Activated CD4-positive, alpha-beta T cell treated with anti-CD3 and anti-CD28 coated beads, Interleukin-2, amount 10 ng/mL, durations not matched to agents 24 days and 14 days (primary cell): ENCODE data around the gene IL9. TPM values are rescaled to one million over a fixed set of nuclear protein-coding genes. Genes with fewer than 3 reads are reported as not detected.
"Not testable (repeated sequence)": the region's sequence is repeated elsewhere in the genome, so short reads cannot be mapped to it uniquely, and the experiment has no call there.

Experiments
- DNase-seq: peaks from one replicate; pipeline ENCODE4 v3.0.0; 2022
- H3K27ac Mint-ChIP-seq: one replicate; pipeline ENCODE4 v1.8.0; 2022; ENCODE audit warnings: mild to moderate bottlenecking, mixed read lengths
- H3K27me3 Mint-ChIP-seq: one replicate; pipeline ENCODE4 v1.8.0; 2022; ENCODE audit warnings: mixed read lengths
- H3K36me3 Mint-ChIP-seq: one replicate; pipeline ENCODE4 v1.8.0; 2022; ENCODE audit warnings: low read depth, mild to moderate bottlenecking, mixed read lengths
- H3K4me1 Mint-ChIP-seq: one replicate; pipeline ENCODE4 v1.8.0; 2021; ENCODE audit warnings: mixed read lengths
- H3K4me3 Mint-ChIP-seq: one replicate; pipeline ENCODE4 v1.8.0; 2022; ENCODE audit warnings: mild to moderate bottlenecking, moderate library complexity, mixed read lengths
- H3K9me3 Mint-ChIP-seq: one replicate; pipeline ENCODE4 v1.8.0; 2021; ENCODE audit warnings: mixed read lengths
- intact Hi-C: fragments of 100-400 bp; cut with micrococcal nuclease; formaldehyde crosslinking; loops from one replicate; pipeline ENCODE4 v1.15.1; 2023
- total RNA-seq: library from RNA; stranded (reverse); gene quantifications from 2 replicates; pipeline ENCODE4 v1.2.3, GENCODE V29; 2022

IL9 gene
- total RNA-seq, 1 donor from 2014 or later = 0.75 TPM

GRCh38 chr5:135871268-135871915 is 24.2 kb downstream of the IL9 start:
- no peaks in the 10 kb centered on the region for H3K36me3 Mint-ChIP-seq
- intact Hi-C loops = no loop called here
- no peak overlapping the region for H3K4me3 Mint-ChIP-seq
- DNase-seq = no peak
- H3K9me3 Mint-ChIP-seq = no peaks in the 10 kb centered on the region
- no peaks in the 10 kb centered on the region for H3K4me1 Mint-ChIP-seq
- H3K27me3 Mint-ChIP-seq = peaks cover 3% of the 10 kb centered on the region
- H3K27ac Mint-ChIP-seq = no peak overlapping the region

- no peaks in the 10 kb centered on the region for H3K9me3 Mint-ChIP-seq
- peaks cover 4% of the 10 kb centered on the region for H3K27me3 Mint-ChIP-seq
- no peak overlapping the region for H3K4me3 Mint-ChIP-seq
Observed at GRCh38 chr5:135869935-135870334, 25.7 kb downstream of the IL9 start.

GRCh38 chr5:135869276-135869675 is 26.4 kb downstream of the IL9 start:
- intact Hi-C loops = no loop called here
- DNase-seq = no peak
- no peaks in the 10 kb centered on the region for H3K36me3 Mint-ChIP-seq
- H3K4me1 Mint-ChIP-seq = no peaks in the 10 kb centered on the region
- H3K9me3 Mint-ChIP-seq = no peaks in the 10 kb centered on the region
- no peak overlapping the region for H3K27ac Mint-ChIP-seq
- peaks cover 6% of the 10 kb centered on the region for H3K27me3 Mint-ChIP-seq
- H3K4me3 Mint-ChIP-seq = no peak overlapping the region

More at GRCh38 chr5:135869935-135870334, 25.7 kb downstream of the IL9 start:
- intact Hi-C loops = no loop called here
- Mint-ChIP-seq H3K4me1 (no peaks in the 10 kb centered on the region), H3K27ac (no peak overlapping the region), H3K36me3 (no peaks in the 10 kb centered on the region)
- no peak for DNase-seq

- no peaks in the 10 kb centered on the region for H3K36me3 Mint-ChIP-seq
- H3K9me3 Mint-ChIP-seq = no peaks in the 10 kb centered on the region
- H3K27ac Mint-ChIP-seq = no peak overlapping the region
Observed at GRCh38 chr5:135868681-135869080, 27.0 kb downstream of the IL9 start.

GRCh38 chr5:135867599-135867998 is 28.0 kb downstream of the IL9 start:
- no peak overlapping the region for H3K4me3 Mint-ChIP-seq
- H3K9me3 Mint-ChIP-seq = no peaks in the 10 kb centered on the region
- no peaks in the 10 kb centered on the region for H3K4me1 Mint-ChIP-seq
- H3K27me3 Mint-ChIP-seq = peaks cover 6% of the 10 kb centered on the region
- no peak overlapping the region for H3K27ac Mint-ChIP-seq
- intact Hi-C loops = no loop called here
- no peaks in the 10 kb centered on the region for H3K36me3 Mint-ChIP-seq
- no peak for DNase-seq

More at GRCh38 chr5:135868681-135869080, 27.0 kb downstream of the IL9 start:
- H3K27me3 Mint-ChIP-seq = peaks cover 6% of the 10 kb centered on the region
- no peak for DNase-seq
- intact Hi-C loops = no loop called here
- H3K4me1 Mint-ChIP-seq = no peaks in the 10 kb centered on the region
- no peak overlapping the region for H3K4me3 Mint-ChIP-seq

GRCh38 chr5:135866016-135866415 is 29.6 kb downstream of the IL9 start:
- Mint-ChIP-seq H3K36me3 (no peaks in the 10 kb centered on the region), H3K9me3 (no peaks in the 10 kb centered on the region), H3K4me1 (no peaks in the 10 kb centered on the region), H3K27ac (no peak overlapping the region), H3K4me3 (no peak overlapping the region), H3K27me3 (peaks cover 6% of the 10 kb centered on the region)
- no peak for DNase-seq
- intact Hi-C loops = no loop called here

GRCh38 chr5:135864503-135865435 is 30.9 kb downstream of the IL9 start:
- Mint-ChIP-seq H3K27me3 (peaks cover 6% of the 10 kb centered on the region), H3K27ac (no peak overlapping the region)

GRCh38 chr5:135862744-135863143 is 32.9 kb downstream of the IL9 start:
- intact Hi-C loops = no loop called here

More at GRCh38 chr5:135864503-135865435, 30.9 kb downstream of the IL9 start:
- Mint-ChIP-seq H3K4me3 (no peak overlapping the region), H3K9me3 (no peaks in the 10 kb centered on the region), H3K4me1 (no peaks in the 10 kb centered on the region), H3K36me3 (no peaks in the 10 kb centered on the region)
- intact Hi-C loops = no loop called here
- DNase-seq = no peak

GRCh38 chr5:135862086-135862485 is 33.6 kb downstream of the IL9 start:
- Mint-ChIP-seq H3K27ac (no peak overlapping the region), H3K4me1 (no peaks in the 10 kb centered on the region), H3K27me3 (peaks cover 3% of the 10 kb centered on the region), H3K9me3 (no peaks in the 10 kb centered on the region), H3K4me3 (no peak overlapping the region), H3K36me3 (no peaks in the 10 kb centered on the region)
- intact Hi-C loops = no loop called here
- DNase-seq = no peak

More at GRCh38 chr5:135862744-135863143, 32.9 kb downstream of the IL9 start:
- no peak for DNase-seq
- H3K27ac Mint-ChIP-seq = no peak overlapping the region
- no peak overlapping the region for H3K4me3 Mint-ChIP-seq
- no peaks in the 10 kb centered on the region for H3K4me1 Mint-ChIP-seq
- peaks cover 3% of the 10 kb centered on the region for H3K27me3 Mint-ChIP-seq
- no peaks in the 10 kb centered on the region for H3K9me3 Mint-ChIP-seq
- H3K36me3 Mint-ChIP-seq = no peaks in the 10 kb centered on the region

GRCh38 chr5:135861641-135862040 is 34.0 kb downstream of the IL9 start:
- Mint-ChIP-seq H3K27ac (no peak overlapping the region), H3K27me3 (peaks cover 3% of the 10 kb centered on the region), H3K4me3 (no peak overlapping the region), H3K36me3 (no peaks in the 10 kb centered on the region), H3K9me3 (no peaks in the 10 kb centered on the region), H3K4me1 (no peaks in the 10 kb centered on the region)
- no peak for DNase-seq
- intact Hi-C loops = no loop called here

- no peak for DNase-seq
- H3K4me3 Mint-ChIP-seq = no peak overlapping the region
- intact Hi-C loops = no loop called here
- H3K27me3 Mint-ChIP-seq = no peaks in the 10 kb centered on the region
- H3K4me1 Mint-ChIP-seq = no peaks in the 10 kb centered on the region
- no peak overlapping the region for H3K27ac Mint-ChIP-seq
- H3K9me3 Mint-ChIP-seq = no peaks in the 10 kb centered on the region
- no peaks in the 10 kb centered on the region for H3K36me3 Mint-ChIP-seq
Observed at GRCh38 chr5:135859641-135860040, 36.0 kb downstream of the IL9 start.

- H3K9me3 Mint-ChIP-seq, intact Hi-C loops, H3K36me3 Mint-ChIP-seq, H3K4me3 Mint-ChIP-seq, DNase-seq, H3K27me3 Mint-ChIP-seq, H3K4me1 Mint-ChIP-seq, H3K27ac Mint-ChIP-seq: not testable (repeated sequence)
Observed at GRCh38 chr5:135859186-135859585, 36.5 kb downstream of the IL9 start.

- Mint-ChIP-seq H3K4me3 (no peak overlapping the region), H3K27me3 (no peaks in the 10 kb centered on the region), H3K27ac (no peak overlapping the region), H3K36me3 (no peaks in the 10 kb centered on the region), H3K9me3 (no peaks in the 10 kb centered on the region), H3K4me1 (no peaks in the 10 kb centered on the region)
- no peak for DNase-seq
- intact Hi-C loops = no loop called here
Observed at GRCh38 chr5:135857630-135858311, 37.9 kb downstream of the IL9 start.
